Middle frontal gyrus (tissue), 1 donor: ENCODE measurements around the gene PRKN.
A peak's percentile ranks its signal among the peaks of the same experiment; 100 is the strongest.
"Not testable (repeated sequence)": the region's sequence is repeated elsewhere in the genome, so short reads cannot be mapped to it uniquely, and the experiment has no call there.

ENCODE experiments used
- DNase-seq: peaks from one replicate; pipeline ENCODE4 v3.0.0-alpha.2; 2015; ENCODE audit warnings: low spot score; ENCODE audit errors: extremely low spot score

Gene PRKN

DNA sequence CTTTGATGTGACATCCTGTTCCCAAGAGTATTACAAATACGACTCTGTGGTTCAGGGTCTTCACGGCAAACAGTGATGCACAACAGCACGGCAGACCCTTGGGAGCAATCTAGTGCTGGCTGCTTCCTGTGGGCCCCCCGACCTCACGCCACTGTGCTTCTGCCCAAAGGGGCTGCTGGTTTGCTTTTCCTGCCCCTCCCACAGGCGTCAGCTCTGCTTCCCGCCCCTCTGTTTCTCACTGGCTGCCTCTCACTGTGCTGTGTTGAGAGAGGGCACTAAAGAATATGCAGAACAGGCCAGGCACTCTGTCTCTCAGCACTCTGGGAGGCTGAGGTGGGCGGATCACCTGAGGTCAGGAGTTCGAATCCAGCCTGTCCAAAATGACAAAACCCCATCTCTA, 899.2 kb downstream of the PRKN start:
- no peak for DNase-seq

DNA sequence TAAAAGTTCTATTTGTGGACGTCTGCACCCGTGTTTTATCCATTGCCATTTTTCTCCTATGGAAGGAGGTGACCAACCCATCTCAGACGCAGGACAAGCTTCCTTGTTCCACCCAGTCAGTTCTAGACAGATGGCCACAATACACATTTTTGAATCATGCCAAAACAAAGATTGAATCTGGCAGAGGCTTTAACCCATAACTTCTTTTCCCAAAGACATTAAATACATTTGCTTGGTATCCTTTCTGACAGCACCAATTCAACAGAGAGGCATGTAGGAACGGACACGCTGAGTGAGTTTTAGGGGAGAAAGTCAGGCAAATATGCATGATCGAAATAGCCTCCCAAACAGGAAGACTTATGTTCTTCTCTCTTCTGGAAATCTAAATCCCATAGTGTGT, 901.1 kb downstream of the PRKN start:
- no peak for DNase-seq

DNA sequence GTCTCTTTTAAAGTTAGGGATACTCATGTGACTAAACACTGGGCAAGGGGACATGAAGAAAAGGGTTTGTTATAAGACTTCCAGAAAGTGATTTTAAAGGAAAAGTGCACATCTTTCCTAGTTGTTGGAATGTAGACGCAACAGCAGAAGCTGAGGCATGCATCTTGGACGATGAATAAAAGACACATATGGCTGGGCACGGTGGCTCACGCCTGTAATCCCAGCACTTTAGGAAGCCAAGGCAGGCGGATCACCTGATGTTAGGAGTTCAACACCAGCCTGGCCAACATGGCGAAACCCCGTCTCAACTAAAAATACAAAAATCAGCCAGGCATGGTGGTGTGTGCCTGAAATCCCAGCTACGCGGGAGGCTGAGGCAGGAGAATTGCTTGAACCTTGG, 905.4 kb downstream of the PRKN start:
- DNase-seq: not testable (repeated sequence)

DNA sequence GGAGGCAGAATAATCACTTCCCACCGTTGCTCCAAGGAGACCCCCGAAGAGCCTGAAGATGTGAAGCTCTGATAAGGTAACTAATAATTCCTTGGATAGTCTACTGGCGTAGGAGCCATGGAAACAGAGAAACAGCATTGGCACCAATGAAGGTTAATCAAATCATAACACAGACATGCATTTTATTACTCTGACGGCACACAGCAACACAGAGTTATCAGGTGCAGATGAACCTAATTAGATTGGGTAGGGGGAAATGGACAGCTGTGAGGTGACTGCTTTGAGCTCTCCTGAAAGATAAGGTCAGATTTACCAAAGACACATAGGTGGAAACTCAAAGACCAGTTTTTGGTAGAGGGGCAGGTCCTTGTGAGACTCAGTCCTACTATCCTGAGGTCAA, 909.7 kb downstream of the PRKN start:
- no peak for DNase-seq

DNA sequence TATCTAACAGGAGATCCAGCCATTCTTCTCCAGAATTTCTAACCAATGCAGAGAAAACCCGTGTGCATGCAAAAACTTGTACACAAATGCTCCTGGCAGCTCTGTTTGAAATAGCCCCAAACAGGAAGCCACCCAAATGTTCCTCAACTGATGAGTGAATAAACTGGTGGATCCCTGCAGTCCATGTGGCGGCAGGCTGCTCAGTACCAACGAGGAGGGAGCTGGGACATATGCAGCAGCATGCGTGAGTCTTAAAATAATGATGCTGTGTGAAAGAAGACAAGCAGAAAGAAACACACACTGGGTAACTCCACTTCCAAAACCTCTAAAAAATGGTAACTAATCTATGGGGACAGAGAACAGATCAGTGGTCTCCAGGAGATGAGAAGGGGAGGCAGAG, 911.6 kb downstream of the PRKN start:
- no peak for DNase-seq

DNA sequence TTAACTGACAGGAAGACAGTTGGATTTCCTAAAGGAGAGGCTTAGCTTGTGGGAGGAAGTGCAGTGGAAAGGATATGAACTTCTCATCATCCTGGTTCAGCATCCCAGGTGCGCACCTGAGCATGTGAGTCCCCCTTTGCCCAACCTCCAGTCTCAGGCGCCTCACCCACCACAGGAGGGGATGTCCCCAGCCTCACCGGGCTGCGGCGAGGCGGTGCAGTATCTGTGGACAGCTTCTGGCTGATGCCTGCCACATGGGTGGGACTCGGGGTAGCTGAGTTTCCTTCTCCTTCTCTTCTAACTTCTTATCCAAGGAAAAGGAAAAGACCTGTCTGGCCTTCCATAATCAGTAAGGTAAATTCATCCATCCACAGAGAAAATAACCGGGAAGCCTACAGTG, 914.4 kb downstream of the PRKN start:
- DNase-seq: no peak

DNA sequence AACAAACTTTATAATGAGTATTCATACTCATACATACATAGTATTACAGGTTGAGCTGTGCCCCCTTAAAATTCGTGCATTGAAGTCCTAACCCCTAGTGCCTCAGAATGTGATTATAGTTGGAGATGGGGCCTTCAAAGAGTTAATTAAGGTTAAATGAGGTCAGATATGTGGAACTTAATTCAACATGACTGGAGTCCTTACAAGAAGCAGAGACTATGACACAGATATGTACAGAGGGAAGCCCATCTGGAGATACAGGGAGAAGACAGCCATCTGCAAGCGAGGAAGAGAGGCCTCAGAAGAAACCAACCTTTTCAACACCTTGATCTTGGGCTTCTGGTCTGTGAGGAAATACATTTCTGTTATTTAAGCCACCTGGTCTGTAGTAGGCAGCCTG, 917.6 kb downstream of the PRKN start:
- no peak for DNase-seq

DNA sequence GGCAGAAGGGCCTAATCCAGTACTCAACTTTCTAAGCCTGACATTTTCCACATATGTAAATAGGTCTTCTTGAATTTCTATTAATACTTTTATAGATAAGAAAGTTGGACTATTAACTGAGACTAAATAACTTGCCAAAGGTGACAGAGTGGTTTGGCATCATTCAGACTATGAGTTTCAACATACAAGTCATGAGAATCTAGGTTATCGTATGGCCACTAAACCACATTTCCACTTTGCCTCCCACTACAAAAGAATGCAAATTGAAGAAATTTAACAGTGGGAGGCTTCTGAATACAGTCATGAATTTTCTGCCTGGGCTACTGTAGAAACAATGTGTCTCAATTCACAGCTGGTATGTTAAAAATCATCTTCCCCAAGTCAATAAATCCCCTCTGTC, 922.7 kb downstream of the PRKN start:
- no peak for DNase-seq

DNA sequence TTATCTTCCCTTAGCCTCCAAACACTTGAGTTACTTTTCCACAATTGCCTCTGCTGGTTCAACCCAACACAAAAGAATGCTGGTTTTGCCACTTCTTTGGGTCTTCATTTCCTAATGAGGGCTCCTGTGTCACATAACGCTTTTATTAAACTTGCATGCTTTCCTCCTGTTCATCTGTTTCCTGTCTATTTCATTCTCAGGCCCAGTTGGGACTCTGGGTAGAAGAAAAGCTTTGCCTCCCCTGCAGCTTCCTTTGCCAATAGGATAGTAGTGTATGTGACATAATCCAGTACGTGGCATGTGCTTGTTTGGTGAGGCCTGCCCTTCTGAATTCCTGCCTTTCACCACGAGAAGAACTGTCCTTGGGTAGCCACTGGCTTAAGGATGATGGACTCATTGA, 924.4 kb downstream of the PRKN start:
- no peak for DNase-seq

DNA sequence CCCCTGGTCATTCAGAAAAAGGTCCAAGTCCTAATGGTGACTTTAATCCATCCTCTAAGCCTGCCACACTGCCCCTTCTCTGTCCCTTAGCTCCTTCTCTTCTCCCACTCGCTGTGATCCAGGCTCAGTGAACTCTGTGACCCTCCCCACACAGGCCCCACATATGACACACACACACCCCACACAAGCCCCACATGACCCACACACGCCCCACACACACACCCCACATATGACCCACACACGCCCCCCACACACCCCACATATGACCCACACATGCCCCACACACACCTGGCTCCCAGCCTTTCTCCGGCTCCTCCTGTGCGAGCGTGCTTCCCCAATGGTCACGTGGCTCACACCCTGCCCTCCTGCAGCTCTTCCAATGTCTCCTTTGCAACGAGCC, 925.3 kb downstream of the PRKN start:
- DNase-seq: no peak

DNA sequence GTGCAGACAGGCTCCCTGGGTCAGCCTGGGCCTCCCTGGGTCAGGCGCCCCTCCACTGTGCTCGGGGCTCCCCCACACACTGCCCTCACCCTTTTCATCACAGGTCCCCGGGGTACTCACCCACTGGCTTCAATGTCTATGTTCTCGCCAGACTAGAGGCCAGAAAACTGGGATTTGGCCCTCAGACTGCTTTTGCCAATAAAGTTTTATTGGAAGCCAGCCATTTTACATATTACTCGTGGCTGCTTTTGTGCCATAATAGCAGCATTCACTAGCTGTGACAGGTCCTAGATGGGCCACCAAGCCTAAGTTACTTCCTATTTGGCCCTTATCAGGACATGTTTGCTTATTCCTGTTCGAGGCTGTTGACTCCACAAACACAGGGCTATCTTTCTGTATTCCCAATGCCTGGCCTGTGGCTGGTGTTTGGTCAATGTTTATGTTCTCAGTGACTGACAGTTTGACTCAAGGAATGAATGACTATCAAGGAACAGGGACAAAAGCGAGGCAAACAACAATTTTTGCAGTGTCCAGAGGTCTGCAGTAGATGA, 928.6 kb downstream of the PRKN start:
- no peak for DNase-seq

DNA sequence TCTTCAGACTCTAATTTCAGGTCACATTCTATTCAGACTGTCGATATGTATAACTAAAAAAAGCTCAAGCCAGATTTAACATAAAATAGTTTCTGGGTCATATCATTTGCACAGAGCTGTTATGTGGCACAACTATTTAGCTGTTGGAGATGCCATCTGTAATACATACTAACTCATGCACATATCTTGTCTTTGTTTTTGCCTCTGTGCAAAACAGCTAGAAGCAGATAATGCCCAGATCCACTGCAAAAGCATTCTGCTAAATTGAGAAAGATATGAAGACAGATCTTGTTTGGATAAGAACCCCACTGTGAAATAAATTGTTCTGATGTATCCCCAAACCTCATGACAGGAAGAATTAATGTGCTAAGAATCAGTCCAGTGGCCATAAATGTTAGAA, 930.9 kb downstream of the PRKN start:
- DNase-seq: no peak

DNA sequence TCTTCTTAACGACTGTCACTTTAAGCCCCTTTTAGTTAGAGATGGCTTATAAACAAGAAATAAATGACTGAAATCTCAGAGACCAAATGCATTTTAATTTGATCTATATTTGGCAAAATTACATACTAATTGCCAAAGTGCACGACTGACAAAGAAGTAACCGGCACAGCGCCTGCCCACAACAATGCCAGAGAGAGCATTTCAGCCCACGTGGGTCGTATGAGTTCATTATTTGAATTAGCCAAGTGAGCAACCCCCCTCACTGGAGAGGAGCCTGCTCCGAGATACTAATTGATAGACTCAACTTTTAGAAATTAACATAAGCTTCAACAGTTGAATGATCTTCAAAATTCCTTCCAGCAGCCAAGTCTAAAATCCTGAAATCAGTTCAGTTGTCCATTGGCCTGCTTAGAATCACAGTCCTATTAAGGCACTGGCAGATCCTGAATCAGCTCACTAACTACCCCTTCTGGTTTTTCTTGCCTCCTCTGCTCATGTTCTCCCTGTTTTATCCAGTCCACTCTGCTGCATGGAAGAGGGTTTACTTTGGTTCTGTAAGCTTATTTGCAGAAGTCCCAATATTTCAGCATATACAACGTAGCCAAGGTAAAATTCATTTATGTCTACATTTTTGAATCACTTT, 934.6 kb downstream of the PRKN start:
- DNase-seq: no peak

DNA sequence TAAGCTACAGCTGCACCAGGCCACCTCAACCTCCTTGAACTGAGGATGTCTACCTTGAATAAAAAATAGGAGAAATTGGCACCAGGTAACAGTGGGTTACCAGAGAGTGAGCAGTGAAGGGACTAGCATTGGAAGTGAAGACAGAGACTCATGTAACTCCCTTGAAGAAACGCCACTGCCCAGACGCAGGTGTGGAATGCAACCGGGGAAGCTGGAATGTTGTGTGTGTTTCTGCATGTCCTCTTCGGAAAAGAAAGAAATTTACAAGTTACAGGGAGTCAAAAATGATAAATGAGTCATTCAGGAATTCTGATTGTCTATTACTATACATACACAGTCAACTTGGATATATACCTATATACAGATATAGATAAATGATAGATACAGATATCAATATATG, 939.0 kb downstream of the PRKN start:
- no peak for DNase-seq

DNA sequence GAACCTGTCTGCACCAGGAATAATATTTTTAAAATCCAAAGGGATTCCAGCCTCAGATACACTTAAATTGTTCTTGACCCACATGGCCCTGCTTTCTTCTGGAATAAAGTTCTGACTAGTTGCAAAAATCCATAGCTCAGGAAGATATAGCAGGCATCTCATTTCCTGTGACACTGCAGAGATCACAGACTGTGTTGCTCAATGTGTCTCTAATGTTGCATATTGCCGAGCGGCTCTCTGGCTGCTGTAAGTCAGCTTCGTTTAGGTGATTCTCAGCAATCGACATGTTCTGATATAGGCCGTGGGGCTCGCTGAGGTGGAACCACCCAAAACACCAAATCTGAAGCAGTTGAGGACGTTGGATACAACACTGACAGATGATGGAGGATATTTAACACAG, 955.4 kb downstream of the PRKN start:
- no peak for DNase-seq

DNA sequence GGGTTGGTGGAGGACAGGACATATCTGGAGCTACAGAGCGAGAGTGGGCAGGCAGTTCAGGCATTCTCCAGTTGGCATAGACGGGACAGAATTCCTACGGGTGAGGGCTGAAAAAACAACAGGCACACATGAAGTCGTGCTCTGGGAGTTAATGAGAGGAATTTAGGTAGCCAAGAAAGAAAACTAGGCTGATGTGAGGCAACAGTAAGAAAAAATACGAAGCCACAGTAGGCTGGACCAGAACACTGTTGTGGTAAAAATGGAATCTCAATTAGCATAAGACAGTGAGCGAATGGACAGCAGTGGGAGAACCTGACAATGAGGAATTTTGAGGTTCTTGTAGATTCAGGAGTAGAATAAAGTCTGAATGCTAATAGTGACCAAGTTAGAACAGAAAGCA, 965.6 kb downstream of the PRKN start:
- no peak for DNase-seq

DNA sequence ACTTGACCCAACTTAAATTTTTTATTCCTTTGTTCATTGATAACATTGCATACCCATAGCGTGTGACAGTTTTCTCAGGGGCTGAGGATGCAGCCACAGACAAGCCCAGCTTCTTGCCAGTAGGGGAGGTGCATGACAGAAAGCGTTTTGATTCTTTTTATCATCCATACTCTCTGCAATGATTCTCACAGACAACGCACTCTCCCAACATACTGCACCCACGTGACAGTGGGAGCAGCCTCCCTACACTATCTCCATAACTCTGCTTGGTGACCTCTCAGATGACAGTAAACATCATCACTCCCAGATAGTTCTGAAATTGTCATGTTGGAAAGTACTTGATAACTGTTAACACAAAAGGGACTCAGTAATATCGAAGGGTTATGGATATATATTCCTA, 972.5 kb downstream of the PRKN start:
- DNase-seq: no peak

DNA sequence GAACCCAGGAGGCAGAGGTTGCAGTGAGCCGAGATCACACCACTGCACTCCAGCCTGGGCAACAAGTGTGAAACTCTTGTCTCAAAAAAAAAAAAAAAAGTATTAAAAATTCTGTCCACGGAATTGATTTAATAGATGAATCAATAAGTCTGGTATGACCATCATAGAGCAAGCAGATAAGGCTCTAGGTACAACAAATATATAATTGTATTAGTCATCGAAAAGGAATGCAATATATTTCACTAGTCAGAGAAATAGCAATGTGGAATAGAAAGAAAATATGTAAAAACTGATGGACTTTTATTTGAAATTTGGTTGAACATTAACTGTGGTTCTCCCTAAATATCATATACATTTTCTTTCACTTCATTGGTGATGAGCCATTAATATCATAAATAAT, 976.9 kb downstream of the PRKN start:
- DNase-seq: no peak

DNA sequence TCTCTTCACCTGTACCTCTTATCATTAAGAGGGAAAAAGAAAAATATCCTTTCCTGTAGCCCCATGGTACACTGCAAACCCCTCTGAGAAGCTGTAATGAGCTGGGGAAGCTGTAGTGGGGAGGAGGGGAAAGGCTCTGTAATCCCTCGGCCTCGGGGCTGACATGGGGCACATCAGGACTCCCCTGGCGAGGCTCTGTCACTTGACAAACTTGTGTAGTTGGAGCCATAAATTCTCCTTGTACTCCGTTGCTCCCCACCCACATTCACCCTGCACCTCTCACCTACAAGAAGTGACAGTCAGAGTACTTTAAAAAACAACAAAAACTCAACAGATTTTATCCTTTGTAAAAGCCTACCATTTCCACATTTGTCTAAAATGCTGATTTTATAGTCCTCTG, 978.0 kb downstream of the PRKN start:
- no peak for DNase-seq

DNA sequence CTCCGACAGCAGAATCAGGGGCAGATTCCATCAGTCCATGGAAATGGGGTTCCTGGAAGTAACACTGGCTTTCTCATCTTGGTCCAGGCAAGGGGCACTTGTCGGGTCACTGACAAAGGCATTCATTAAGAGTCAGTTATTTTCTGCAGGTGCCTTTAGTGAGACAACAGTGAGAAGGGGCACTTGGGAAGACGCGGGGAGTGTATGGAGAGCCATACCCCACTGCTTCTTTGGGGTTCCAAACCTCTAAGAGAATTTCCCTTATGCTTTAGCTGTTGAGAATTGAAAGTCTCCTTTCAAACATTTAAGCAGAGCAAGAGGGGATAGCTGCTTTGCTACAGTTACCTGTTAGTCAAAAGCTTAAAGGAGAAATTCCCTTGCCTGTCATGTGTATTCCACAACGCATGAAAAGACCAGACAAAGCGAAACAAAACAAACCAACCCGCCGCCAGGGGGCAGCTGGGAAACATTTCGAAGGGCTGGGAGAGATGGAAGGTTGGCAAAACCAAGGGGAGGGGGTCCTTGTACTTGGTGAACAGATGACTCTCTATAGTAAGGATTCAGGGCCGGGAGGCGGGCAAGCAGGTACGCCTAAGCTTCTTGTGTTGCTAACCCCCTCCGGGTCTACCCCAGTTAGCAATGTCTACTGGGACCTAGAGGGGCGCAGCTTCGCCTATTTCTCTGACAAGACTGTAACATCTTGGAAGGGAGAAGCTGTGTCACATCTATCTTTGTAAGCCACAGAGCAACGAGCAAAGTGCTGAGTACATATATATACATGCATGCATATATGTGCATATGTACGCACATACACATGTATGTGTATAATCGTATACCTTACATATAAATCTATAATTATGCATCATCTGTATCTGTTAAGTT, 978.8 kb downstream of the PRKN start:
- peak; percentile 22 for DNase-seq

DNA sequence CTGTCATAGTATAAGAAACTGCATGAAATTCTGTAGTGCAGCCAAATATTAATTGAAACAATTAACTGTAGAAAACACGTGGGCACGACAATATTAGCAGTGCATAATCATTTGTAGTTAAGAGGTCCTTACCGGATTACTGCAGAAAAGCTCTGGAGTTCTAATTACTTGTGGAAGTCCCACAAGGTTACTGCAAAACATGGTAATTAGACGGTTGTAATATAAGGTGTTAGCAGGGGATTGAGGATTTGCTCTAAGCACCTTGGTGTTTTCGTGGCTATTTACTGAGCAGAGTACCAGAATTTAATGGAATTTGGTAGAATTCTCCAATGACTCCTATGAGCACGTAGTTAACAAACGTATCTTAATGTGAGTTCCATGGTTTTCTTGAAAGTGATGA, 980.1 kb downstream of the PRKN start:
- DNase-seq: no peak

DNA sequence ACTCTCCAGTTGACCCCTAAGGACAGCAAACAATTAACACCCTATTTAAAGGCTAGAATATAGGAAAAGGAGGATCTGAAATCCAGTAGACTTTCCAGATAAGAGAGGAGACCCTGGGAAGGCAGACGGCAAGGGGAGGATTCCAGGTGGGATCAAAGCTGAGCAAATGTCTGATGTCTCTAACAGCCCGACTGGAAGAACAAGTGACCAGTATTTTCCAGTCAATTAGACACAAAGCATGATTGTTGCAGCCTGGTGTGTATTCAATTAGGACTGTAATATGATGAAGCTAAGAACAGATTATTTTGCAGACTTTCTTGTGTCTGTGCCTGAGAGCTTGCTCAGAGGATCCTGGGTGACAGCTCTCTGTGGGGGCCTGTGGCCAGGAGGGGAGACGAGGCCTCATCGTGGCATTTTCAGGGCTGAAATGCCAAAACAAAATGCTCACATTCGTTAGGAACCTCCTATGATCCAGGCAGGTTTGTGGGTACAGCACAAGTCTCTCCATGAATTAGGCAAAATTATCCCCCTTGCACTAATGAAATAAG, 981.9 kb downstream of the PRKN start:
- DNase-seq: no peak

DNA sequence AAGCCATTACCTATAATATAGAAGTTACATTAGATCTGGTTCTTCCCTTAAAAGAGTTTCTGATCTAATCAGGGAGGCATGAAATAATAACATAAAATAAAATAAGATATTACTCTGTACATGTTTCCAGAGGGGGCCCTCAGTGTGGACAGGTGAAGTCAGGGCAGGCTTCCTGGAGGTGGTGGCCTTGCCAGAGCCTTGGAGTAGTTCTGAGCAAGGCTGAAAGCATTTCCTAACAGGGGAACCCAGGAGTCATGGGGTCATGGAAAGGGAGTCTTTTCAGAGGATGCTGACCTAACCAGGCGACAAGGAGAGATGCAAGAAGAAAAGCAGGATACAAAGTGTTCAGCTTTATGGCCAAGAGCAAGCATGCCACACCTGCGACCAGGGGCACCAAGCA, 982.4 kb downstream of the PRKN start:
- DNase-seq: no peak
